ENCODE results near the gene COPS7B.

COPS7B gene

DNA sequence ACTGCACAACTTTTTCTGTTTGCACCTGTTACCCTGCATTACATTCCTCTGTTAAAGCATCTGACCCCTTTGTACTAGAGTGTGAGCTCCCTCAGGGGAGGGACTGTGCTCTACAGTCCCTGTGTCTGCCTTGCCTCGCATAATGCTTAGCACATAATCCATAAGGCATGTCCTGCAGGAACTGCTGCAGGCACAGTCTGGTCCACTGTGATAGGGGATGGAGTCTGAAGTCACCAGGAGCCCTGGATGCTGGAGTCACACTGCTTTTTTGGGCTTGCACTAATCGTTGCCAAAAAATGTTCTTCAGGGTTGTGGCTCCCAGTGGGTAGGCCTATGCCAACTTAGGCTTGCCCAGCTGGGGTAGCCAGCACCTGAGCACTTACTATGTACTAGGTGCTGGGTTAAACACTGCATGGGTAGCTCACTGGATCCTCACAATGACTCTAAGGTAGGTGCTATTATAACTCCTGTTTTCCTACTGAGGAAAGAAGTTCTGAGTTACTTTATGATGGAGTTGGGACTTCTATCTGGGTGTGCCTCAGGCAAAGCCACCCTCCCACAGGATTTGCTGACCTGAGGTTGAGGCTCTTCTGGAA, 33.3 kb downstream of the COPS7B start:
- CTCF ChIA-PET = interaction anchor here (1.5 kb wide), 1 partner anchor 19 kb away, joined by 5 read pairs; no protein-coding TSS in a partner anchor
- TF ChIP-seq ZNF202 (tag by site-specific recombination; IDR thresholded peaks at IDR 0.05; ENCODE audit: borderline replicate concordance) (no peak), ZNF660 (tag by site-specific recombination; IDR thresholded peaks at IDR 0.05) (no peak), ZNF311 (tag by site-specific recombination; IDR thresholded peaks at IDR 0.05; ENCODE audit: borderline replicate concordance) (no peak), ZNF548 (tag by site-specific recombination; IDR thresholded peaks at IDR 0.05) (no peak), ZNF747 (tag by site-specific recombination; IDR thresholded peaks at IDR 0.05) (no peak), ZNF416 (tag by site-specific recombination; IDR thresholded peaks at IDR 0.05) (no peak), SP7 (tag by site-specific recombination; IDR thresholded peaks at IDR 0.05) (no peak), ZNF510 (tag by site-specific recombination; IDR thresholded peaks at IDR 0.05; ENCODE audit: insufficient replicate concordance) (no peak), ZEB2 (tag by site-specific recombination; IDR thresholded peaks at IDR 0.05) (no peak), ZNF2 (tag by site-specific recombination; IDR thresholded peaks at IDR 0.05) (no peak), KLF10 (tag by site-specific recombination; IDR thresholded peaks at IDR 0.05) (no peak), SP2 (tag by site-specific recombination; IDR thresholded peaks at IDR 0.05) (no peak)
- TF ChIP-seq, protein P1, sequence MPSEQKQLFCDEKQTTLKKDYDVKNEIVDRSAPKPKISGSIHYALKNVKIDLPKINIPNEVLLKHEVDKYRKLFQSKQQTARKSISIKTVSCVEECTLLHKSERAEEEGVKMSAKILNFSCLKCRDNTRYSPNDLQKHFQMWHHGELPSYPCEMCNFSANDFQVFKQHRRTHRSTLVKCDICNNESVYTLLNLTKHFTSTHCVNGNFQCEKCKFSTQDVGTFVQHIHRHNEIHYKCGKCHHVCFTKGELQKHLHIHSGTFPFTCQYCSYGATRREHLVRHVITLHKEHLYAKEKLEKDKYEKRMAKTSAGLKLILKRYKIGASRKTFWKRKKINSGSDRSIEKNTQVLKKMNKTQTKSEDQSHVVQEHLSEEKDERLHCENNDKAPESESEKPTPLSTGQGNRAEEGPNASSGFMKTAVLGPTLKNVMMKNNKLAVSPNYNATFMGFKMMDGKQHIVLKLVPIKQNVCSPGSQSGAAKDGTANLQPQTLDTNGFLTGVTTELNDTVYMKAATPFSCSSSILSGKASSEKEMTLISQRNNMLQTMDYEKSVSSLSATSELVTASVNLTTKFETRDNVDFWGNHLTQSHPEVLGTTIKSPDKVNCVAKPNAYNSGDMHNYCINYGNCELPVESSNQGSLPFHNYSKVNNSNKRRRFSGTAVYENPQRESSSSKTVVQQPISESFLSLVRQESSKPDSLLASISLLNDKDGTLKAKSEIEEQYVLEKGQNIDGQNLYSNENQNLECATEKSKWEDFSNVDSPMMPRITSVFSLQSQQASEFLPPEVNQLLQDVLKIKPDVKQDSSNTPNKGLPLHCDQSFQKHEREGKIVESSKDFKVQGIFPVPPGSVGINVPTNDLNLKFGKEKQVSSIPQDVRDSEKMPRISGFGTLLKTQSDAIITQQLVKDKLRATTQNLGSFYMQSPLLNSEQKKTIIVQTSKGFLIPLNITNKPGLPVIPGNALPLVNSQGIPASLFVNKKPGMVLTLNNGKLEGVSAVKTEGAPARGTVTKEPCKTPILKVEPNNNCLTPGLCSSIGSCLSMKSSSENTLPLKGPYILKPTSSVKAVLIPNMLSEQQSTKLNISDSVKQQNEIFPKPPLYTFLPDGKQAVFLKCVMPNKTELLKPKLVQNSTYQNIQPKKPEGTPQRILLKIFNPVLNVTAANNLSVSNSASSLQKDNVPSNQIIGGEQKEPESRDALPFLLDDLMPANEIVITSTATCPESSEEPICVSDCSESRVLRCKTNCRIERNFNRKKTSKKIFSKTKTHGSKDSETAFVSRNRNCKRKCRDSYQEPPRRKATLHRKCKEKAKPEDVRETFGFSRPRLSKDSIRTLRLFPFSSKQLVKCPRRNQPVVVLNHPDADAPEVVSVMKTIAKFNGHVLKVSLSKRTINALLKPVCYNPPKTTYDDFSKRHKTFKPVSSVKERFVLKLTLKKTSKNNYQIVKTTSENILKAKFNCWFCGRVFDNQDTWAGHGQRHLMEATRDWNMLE (tag by site-specific recombination; conservative IDR thresholded peaks at IDR 0.05; ENCODE audit: low read depth) = no peak
- TF ChIP-seq, protein P2, sequence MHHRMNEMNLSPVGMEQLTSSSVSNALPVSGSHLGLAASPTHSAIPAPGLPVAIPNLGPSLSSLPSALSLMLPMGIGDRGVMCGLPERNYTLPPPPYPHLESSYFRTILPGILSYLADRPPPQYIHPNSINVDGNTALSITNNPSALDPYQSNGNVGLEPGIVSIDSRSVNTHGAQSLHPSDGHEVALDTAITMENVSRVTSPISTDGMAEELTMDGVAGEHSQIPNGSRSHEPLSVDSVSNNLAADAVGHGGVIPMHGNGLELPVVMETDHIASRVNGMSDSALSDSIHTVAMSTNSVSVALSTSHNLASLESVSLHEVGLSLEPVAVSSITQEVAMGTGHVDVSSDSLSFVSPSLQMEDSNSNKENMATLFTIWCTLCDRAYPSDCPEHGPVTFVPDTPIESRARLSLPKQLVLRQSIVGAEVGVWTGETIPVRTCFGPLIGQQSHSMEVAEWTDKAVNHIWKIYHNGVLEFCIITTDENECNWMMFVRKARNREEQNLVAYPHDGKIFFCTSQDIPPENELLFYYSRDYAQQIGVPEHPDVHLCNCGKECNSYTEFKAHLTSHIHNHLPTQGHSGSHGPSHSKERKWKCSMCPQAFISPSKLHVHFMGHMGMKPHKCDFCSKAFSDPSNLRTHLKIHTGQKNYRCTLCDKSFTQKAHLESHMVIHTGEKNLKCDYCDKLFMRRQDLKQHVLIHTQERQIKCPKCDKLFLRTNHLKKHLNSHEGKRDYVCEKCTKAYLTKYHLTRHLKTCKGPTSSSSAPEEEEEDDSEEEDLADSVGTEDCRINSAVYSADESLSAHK (tag by site-specific recombination; IDR thresholded peaks at IDR 0.05) = no peak

DNA sequence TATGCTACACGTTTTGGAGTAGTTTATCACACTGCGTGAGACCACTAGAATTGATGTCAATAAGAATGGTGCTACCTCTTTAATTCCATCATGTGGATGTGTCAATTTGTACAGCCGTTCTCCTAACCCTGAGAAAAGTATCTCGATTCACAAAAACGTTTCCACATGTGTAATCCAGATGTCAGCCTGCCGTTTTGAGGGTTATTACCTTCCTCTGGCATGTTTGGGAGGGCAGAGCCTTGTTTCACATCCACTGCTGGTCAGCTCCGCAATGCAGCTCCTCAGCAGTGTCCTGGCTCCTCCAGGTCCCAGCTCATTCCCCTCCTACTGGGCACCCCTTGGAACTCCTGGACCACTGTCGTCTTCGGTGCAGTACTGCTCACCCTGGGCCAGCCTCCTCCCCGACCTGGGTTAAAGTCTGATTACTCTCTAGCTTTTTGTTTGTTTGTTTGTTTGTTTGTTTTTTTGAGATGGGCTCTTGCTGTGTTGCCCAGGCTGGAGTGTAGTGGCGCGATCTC, 34.6 kb downstream of the COPS7B start:
- no peaks in the 10 kb centered on the region; a peak in 1 of 3 replicates for H3K36me3 ChIP-seq (ENCODE audit: control insufficient read depth in 2 of 2, insufficient read depth in 1 of 2, low read length in 2 of 2)
- peaks cover 4% of the 10 kb centered on the region; the same call in 1 of the 2 replicates for H3K9me3 ChIP-seq (ENCODE audit: control insufficient read depth, insufficient read depth, low read depth, low read length)
- H3K4me1 ChIP-seq (ENCODE audit: control insufficient read depth, insufficient read depth, low read length) = no peaks in the 10 kb centered on the region
- no peak overlapping the region for H3K27ac ChIP-seq (ENCODE audit: extremely low read depth, low read depth, low read length)
- CTCF ChIA-PET = no interaction called here
- POLR2A ChIA-PET = no interaction called here
- TF ChIP-seq ZNF10 (tag by site-specific recombination; IDR thresholded peaks at IDR 0.05) = no peak
- TF ChIP-seq ZNF426 (tag by site-specific recombination; IDR thresholded peaks at IDR 0.05) = no peak
- TF ChIP-seq, protein P3, sequence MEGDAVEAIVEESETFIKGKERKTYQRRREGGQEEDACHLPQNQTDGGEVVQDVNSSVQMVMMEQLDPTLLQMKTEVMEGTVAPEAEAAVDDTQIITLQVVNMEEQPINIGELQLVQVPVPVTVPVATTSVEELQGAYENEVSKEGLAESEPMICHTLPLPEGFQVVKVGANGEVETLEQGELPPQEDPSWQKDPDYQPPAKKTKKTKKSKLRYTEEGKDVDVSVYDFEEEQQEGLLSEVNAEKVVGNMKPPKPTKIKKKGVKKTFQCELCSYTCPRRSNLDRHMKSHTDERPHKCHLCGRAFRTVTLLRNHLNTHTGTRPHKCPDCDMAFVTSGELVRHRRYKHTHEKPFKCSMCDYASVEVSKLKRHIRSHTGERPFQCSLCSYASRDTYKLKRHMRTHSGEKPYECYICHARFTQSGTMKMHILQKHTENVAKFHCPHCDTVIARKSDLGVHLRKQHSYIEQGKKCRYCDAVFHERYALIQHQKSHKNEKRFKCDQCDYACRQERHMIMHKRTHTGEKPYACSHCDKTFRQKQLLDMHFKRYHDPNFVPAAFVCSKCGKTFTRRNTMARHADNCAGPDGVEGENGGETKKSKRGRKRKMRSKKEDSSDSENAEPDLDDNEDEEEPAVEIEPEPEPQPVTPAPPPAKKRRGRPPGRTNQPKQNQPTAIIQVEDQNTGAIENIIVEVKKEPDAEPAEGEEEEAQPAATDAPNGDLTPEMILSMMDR (tag by site-specific recombination; IDR thresholded peaks at IDR 0.05) = no peak
- no peak for TF ChIP-seq ZNF433 (tag by site-specific recombination; IDR thresholded peaks at IDR 0.05; ENCODE audit: low read depth)
- TF ChIP-seq ZNF223 (tag by site-specific recombination; IDR thresholded peaks at IDR 0.05) = no peak
- TF ChIP-seq ZNF785 (tag by site-specific recombination; IDR thresholded peaks at IDR 0.05) = no peak
- TF ChIP-seq ZNF266 (tag by site-specific recombination; IDR thresholded peaks at IDR 0.05; ENCODE audit: low read depth) = no peak
- TF ChIP-seq KLF9 (tag by site-specific recombination; IDR thresholded peaks at IDR 0.05; ENCODE audit: low read depth) = no peak
- no peak for TF ChIP-seq GLIS2 (tag by site-specific recombination; IDR thresholded peaks at IDR 0.05)
- TF ChIP-seq BCL11A (tag by site-specific recombination; IDR thresholded peaks at IDR 0.05; ENCODE audit: low read depth) = no peak
- TF ChIP-seq ZNF157 (tag by site-specific recombination; IDR thresholded peaks at IDR 0.05) = no peak
- TF ChIP-seq ZNF366 (tag by site-specific recombination; conservative IDR thresholded peaks at IDR 0.05) = no peak
- TF ChIP-seq ZEB2 (tag by site-specific recombination; IDR thresholded peaks at IDR 0.05) = no peak
- no peak for TF ChIP-seq ZNF311 (tag by site-specific recombination; IDR thresholded peaks at IDR 0.05; ENCODE audit: borderline replicate concordance)
- H3K4me3 ChIP-seq (ENCODE audit: low read depth, low read length) = no peak overlapping the region

More for the DNA sequence above, 33.3 kb downstream of the COPS7B start:
- Histone ChIP-seq H3K4me3 (ENCODE audit: low read depth, low read length) (no peak overlapping the region), H3K36me3 (ENCODE audit: control insufficient read depth in 2 of 2, insufficient read depth in 1 of 2, low read length in 2 of 2) (no peaks in the 10 kb centered on the region; a peak in 1 of 3 replicates), H3K9me3 (ENCODE audit: control insufficient read depth, insufficient read depth, low read depth, low read length) (peaks cover 4% of the 10 kb centered on the region; the same call in 1 of the 2 replicates), H3K27ac (ENCODE audit: extremely low read depth, low read depth, low read length) (no peak overlapping the region), H3K4me1 (ENCODE audit: control insufficient read depth, insufficient read depth, low read length) (no peaks in the 10 kb centered on the region)
- POLR2A ChIA-PET = no interaction called here

Data from HEK293 (cell line).